GM21786 (cell line): Measurements from ENCODE around the gene ARHGAP8.
"Not testable (repeated sequence)": the region's sequence is repeated elsewhere in the genome, so short reads cannot be mapped to it uniquely, and the experiment has no call there.

ENCODE experiments used
- ATAC-seq: cut with Tn5 transposase; IDR thresholded peaks from one replicate; pipeline ENCODE4 v1.9.1; 2021; ENCODE audit not compliant: unreplicated experiment

Gene ARHGAP8

DNA sequence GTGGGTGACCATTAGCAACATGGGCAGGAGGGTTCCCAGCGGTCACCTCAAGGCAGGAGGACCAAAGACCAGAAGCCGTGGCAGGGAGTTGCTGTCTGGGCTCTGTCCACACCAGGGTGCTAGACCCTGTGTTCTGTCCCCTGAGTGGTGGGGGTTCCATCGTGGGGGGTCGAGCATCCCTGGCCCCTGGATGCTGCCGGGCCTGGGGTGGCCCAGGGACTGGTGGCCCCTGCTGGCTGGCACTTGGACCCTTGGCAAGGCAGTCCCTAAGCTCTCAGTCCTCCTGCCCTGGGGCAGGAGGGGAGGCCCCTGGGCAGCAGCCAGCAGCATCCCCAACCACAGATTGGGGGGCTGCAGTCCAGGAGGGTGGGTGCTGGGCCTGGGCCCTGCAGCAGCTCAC, 13.4 kb upstream of the ARHGAP8 start:
- no peak for ATAC-seq

DNA sequence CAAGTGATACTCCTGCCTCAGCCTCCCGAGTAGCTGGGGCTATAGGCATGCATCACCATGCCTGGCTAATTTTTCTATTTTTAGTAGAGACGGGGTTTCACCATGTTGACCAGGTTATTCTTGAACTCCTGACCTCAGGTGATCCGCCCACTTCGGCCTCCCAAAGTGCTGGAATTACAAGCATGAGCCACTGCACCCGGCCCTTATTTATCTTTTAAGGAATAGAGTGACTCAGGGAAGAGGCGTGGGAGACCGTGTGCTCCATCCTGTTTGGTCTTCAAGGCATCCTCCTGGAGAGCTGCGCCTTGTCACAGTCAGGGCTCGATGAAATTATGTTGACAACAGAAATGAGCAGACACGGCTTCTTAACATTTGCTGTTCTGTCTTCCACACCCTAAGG, 12.7 kb upstream of the ARHGAP8 start:
- not testable (repeated sequence) for ATAC-seq

DNA sequence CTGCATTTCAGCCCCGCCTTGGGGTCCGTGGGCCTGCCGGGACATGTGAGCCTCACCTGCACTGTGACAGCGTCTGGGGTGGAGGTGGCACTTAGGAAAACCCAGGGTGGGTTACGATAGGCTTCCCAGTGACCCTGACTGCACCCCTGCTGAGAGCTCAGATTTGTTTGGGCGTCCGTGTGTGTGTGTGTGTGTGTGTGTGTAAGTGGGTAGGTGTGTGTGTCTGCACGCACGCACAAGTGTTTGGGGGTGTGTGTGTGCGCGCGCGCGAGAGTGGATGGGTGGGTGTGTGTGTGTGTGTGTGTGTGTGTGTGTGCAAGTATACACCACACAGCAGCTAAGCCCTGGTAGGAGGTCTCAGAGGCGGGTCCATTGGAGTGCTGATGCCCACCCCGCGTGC, 12.1 kb upstream of the ARHGAP8 start:
- no peak for ATAC-seq

DNA sequence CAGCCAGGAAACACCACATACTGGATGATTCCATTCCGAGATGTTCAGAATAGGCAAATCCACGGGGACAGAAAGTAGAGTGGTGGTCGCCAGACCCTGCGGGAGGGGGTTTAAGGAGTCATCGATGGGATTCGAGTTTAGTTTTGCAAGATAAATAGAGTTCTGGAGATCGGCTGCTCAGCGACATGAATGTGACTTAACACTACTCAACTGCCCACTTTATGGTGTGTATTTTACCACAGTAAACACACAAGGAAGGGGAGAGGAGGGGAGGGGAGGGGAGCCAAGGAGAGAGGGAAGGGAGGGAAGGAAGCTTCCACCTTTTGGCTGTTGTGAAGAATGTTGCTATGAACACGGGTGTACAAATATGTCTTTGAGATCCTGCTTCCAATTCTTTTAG, 10.4 kb upstream of the ARHGAP8 start:
- no peak for ATAC-seq

DNA sequence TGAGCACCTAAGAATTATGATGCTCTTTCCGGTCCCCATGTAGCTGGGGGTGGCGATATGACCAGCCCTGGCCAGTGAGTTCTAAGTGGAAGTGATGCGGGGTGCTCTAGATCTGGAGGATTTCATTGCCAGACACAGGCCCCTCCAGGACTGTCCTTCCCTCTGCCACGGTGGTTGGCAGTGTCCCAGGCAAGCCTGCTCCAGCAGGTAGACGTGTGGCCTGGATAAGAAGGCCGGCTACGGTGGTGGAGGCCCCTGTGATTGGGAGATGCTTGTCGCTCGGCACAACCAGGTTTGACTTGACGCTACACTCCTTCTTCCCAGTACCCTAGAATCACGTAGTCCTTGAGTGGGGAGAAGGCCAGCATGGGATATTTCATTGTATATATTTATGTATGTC, 9.1 kb upstream of the ARHGAP8 start:
- no peak for ATAC-seq

DNA sequence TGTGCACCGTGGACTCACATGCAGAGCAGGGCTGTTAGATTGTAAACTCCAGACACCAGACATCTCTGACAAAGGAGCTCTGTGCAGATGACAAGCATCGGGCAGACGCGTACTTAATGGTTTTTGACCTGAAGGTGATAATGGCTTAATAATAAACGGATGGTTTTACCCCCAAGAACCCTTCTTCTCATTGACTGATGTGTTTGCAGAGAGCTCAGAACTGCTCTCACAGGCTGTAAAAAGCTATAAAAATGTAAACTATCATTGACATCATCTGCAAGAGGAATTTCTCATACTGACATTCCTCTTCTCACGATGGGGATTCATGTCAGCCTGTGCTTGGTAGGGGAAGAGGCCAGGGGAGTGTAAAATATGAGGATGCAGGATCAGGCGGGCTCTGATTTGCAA, 8.6 kb upstream of the ARHGAP8 start:
- no peak for ATAC-seq

DNA sequence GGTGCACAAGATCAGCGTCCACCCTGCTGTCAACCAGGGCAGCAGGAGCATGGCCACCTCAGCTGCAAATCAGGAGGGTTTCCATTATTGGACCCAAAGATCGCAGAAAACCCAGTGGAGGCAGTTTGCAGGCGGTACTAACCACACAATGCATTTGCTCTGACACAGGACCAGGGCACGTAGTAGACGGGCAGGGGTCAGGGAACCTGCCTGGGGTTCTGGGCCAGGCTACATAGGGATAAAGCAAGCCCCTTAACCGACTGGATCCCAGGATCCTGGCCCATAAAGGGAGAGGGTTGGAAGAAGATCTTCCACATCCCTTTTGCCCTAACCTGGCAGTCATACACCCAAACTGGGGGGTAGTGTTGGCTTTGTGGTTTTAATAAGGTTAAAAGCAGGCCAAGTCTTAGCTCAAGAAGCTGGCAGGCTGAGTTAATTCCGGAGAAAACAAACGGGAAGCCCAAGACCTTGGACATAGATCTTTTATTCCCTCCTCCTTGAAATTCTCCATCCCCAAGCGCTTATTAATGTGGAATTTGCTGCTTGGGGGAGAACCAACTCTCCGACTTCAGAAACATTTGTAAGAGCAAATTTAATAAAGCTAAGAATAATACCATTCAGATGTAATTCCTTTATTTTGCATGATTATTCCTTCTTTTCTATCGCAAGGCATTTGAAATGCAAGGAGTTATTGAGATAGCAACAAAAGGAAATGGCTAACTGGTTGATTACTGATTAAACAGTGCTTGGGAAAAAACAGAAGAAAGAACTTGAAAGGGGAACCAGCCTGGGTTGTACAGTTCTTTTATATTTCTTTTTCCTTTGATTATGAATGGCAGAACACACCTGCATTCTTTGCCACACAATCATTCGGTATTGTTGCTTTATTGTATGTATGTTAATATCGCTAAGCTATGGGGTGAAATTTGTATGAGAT, 6.3 kb upstream of the ARHGAP8 start:
- no peak for ATAC-seq

DNA sequence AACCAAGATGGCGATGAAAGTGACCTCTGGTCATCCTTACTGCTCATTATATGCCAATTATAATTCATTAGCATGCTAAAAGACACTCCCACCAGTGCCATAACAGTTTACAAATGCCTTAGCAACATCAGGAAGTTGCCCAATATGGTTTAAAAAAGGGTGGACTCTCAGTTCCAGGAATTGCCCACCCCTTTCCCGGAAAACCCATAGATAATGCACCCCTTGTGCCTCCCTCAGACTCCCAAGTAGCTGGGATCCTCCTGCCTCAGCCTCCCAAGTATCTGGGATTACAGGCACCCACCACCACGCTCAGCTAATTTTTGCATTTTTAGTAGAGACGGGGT, 4.6 kb upstream of the ARHGAP8 start:
- ATAC-seq, result not testable (repeated sequence)

DNA sequence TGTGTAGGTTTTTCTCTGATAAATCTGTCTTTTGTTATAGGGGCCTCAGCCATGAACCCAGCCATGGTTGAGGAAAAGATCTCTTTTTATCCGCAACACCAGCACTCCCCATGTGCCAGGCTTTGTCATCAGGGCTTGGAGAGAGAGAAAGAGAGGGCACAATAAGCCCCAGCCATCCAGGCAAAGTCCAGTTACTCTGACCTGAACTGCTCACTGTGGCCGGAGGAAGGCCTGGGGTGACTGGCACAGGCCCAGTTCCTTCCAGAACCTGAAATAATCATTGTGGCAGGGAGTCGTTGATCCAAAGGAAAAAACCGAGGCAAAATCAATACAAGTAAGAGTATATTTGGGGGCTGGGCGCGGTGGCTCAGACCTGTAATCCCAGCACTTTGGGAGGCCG, 3.9 kb upstream of the ARHGAP8 start:
- ATAC-seq, result no peak

DNA sequence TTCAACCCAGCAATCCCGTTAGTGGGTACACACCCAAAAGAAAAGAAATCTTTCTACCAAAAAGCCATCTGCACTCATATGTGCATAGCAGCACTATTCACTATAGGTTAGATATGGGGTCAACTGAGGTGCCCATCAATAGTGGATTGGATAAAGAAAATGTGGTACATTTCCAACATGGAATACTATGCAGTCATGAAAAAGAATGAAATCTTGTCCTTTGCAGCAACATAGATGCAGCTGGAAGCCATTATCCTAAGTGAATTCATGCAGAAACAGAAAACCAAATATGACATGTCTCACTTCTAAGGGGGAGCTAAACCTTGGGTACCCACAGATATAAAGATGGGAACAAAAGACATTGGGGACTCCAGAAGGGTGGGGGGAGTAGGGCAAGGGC, 1.9 kb upstream of the ARHGAP8 start:
- no peak for ATAC-seq

DNA sequence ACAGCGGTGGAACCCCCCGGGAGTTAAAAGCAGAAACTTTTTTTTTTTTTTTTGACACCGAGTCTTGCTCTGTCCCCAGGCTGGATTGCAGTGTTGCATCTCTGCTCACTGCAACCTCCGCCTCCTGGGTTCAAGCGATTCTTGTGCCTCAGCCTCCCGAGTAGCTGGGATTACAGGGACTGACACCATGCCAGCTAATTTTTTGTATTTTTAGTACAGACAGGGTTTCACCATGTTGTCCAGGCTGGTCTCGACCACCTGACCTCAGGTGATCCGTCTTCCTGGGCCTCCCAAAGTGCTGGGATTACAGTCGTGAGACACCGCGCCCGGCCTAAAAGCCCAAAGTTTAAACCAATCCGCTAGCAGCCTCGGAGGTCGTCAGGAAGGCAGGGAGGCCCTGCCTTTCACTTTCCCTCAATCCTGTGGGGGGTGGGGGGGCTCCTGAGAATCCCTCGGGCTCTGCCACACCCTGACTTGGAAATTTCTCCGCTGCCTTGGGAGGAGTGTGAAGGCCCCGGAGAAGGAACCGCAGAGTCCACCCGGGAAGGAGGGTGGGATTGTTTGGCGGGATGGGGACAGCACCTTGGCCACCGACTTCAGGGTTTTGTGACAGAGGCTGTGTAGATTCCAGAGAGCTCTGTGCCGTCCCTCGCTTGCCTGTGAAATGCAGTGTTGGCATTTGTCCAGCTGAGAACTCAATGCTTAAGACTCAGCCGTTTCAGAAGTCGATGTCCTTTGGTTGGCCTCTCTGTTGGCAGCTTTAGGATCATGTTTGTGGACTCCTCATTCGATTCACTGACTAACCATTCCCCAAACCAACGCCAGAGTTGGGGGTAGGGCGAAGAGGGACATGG, 1.0 kb downstream of the ARHGAP8 start:
- no peak for ATAC-seq

DNA sequence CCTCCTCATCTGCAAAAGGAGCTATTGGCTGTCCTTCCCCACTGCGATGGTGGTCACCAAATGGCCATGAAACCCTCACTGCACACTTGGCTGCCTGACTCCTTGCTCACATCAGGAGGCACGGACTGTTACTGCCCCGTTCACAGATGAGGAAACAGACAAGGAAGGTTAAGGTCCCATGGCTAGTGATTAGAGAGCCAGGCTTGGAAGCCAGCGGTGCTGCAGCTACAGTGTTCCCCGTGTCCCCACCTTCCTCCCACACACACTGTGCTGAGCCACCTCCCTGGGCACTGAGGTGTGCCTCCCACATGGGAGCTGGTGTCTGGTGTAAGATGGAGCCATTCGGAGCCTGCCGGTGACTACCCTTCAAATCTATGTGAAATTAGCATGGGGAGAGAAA, 2.6 kb downstream of the ARHGAP8 start:
- ATAC-seq, result no peak

DNA sequence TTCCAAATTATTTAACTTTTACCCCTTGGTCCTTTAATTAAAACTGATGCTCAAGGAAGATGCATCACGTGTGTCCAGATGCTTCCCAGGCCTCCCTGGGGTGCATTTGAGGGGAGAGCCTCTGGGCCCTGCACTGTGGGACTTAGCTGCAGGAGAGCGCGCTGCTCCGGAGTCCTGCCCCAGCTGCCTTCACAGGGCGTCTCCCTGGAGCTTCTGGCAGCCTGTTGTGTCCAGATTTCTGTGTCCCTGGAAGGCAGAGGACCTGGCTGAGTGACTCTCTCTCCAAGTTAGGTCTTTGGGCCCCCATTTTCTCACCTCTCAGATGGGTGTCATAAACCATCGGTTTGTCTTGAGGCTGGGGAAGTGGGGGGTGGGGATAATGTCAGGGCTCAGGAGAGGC, 3.0 kb downstream of the ARHGAP8 start:
- ATAC-seq, result no peak

DNA sequence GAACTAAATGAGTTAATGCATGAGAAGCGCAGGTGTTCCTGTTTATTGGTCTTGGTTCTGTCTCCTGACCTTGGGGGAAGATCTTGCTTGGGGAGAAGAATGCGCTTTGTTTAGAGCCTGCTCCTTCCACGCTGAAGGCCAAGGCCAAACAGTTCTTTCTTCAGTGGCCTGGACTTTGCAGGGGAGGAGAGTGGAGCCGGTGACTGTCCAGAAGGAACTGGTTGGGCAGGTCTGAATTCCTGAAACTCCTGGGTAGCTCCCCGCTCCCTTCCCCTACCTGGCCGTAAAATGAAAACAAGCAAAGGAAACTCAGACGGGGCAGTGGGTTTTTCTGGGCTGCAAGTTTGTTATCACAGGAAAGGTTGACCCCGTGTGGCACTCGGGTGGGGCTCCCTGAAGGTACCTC, 3.6 kb downstream of the ARHGAP8 start:
- ATAC-seq, result no peak

DNA sequence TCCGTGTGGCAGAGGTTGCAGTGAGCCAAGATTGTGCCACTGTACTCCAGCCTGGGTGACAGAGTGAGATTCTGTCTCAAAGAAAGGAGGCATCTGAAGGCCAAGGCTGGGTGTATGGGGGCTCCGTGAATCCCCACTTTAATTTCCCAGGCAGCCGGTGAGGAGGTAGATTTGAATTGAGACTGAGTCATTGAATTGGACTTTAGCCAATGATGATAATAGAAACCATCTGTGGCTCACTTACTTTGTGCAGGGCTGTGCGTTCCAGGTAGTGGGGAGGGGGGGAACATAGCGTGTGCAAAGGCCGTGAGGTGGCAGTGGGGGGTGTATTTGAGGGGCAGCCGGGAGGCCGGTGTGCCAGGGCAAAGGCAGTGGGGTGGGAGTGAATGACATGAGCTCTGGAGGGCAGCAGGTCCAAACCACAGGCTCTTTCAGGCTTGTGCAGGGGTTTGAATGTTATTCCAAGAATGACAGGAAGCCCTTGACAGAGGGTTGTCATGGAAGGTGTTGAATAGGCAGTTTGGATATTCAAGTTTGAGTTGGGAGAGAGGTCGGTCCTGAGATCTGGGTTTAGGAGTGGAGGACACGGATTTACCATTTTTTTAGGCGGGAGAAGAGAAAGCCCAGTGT, 6.1 kb downstream of the ARHGAP8 start:
- ATAC-seq, result no peak

DNA sequence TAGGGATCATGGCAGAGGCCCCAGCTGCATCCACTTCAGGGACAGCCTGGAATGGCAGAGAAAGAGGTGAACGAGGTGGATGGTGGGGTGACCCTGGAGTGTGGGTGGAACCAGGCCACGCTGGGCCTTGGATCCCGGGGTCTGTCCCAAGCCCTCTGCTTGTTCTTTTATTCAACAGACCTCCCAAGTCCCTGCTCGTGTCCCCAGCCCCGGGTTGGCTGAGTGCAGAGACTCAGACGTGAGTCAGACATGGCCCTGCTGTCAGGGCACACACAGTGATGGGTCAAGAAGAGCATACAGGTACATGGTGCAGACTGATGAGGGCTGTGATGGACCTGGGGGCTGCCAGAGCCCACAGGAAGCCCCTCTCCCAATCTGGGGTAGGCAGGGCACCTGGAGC, 6.6 kb downstream of the ARHGAP8 start:
- ATAC-seq, result no peak

DNA sequence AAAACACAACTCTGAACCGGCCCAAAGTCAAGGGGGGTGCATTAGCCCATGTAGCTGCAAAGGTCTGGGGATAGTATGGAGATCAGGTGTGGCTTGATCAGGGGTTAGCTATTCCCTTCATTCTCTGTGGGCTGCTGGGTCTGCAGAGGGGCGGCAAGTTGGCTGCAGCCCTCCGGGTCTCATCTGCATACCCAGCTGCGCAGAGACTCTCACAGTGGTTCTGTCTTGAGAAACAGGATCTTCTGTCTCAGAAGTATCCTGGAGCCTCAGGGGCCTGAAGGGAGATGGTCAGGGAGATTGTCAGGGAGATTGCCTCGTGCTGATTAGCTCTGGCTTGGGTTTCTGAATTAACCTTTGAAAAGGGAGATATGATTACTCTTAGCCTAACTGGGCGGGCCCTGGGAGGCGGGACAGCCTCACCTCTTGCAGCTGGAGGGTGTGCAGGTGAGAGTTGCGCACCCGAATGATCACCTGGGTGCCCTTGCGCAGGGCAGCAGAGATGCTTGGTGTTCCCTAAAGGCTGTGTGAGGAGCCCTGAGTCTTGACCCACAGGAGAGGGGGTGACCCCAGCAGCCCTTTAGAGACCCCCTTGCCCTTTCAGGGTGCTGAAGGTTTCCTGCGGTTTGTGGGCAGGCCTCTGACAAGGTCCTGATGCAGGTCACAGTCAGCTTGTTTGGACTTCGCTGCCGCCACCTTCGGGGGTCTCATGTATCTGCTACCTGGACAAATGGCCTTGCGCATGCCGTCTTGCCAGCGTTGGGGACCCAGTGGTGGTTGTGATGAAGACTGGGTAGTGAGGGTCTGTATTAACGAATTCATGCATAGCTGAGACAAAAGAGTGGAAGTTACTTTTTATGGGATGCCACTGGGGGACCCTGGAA, 7.3 kb downstream of the ARHGAP8 start:
- no peak for ATAC-seq

DNA sequence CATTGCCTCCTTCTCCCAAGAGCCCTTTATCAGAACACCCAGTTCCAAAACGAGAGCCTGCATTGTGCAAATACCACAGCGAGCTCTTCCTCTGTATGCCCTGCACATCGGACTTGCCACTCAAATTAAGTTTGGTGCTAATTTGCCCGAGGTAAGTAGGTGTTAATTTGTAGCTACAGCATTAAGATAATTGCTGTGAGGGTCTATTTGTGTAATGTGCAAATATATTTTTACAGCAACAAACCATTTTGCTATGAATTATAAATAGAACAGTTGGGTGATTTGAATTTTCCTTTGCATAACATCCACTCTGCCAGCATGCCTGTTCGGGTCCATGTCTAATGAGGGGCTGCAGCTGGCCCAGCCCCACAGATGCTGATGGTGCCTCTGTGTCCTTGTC, 8.1 kb downstream of the ARHGAP8 start:
- no peak for ATAC-seq

DNA sequence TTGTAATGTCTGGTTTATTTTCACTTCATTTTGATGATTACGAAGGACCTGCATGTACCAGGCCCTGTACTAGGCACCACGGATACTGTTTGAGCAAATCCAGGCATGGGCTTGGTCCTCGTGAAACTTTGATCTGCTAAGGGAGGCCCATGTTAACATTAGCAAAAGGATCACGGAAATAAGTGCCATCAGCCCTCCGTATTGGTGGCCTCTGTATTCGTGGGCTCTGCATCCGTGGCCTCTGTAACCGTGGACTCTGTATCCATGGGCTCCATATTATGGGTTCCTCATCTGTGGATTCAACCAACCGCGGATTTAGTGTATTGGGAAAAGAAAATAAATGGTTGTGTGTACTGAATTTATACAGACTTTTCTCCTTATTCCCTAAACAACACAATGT, 8.7 kb downstream of the ARHGAP8 start:
- ATAC-seq, result no peak

DNA sequence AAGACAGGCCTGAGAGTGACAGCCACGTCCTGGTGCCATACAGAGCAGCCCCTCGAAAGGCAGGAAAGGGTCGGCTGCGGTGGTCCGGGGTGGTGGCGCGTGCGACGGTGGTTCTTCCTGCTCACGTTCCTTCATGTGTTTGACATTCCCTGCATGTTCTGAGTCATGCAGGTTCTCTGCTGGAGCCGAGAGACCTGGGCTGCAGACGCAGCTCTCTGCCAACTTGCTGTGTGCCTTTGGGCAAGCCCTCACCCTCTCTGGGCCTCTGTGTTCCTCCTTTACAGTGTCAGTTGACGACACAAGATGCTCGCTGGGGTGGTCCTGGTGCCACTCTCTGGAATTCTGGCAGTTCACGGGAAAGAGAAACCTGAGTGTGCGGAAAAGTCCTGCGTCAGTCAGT, 12.0 kb downstream of the ARHGAP8 start:
- ATAC-seq, result no peak

DNA sequence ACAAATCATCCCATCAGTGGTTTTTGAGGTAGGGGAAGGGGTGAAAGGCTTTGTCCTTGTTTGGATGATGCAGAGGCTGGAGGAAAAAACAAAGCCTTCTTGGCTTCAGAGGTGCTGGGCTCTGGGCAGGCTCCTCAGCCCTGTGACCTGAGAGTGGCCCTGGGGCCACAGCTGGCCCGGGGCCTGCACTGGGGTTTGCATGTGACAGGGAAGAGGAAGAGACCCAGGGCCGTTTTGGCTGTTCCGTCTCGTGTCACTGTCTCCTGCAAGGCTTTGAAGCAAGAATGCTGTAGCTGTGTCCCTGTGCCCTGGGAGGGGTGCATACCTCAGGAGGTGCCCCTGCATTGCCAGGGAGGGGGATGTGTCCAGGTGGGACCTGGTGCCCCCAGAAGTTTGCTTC, 12.6 kb downstream of the ARHGAP8 start:
- no peak for ATAC-seq
